PFSK-1 (cell line): Measurements from ENCODE around the gene MTERF4.

Source experiments
- FOXP2 ChIP-seq: optimal IDR thresholded peaks from 2 replicates; pipeline ENCODE3; 2011; ENCODE audit warnings: borderline replicate concordance, control low read depth, inconsistent platforms; ENCODE audit not compliant: insufficient read depth; ENCODE audit errors: extremely low read length, extremely low read depth
- POLR2AphosphoS5 ChIP-seq: IDR thresholded peaks from 2 replicates; pipeline ENCODE4 v1.6.1; 2012; ENCODE audit warnings: low read depth, mild to moderate bottlenecking, control low read depth, low read length, moderate library complexity
- SIN3A ChIP-seq: IDR thresholded peaks from 2 replicates; pipeline ENCODE4 v1.6.1; 2012; ENCODE audit warnings: mild to moderate bottlenecking, low read length, moderate library complexity, borderline replicate concordance; ENCODE audit not compliant: insufficient read depth
- TAF1 ChIP-seq: IDR thresholded peaks from 2 replicates; pipeline ENCODE4 v1.6.1; 2012; ENCODE audit warnings: low read length, control low read depth, borderline replicate concordance; ENCODE audit not compliant: insufficient read depth
- TF ChIP-seq, protein P1 (sequence below), 2 experiments: IDR thresholded peaks; 2 replicates each; pipeline versions ENCODE4 v1.6.1 to v1.8.0; 2011 to 2012; ENCODE audit warnings: low read depth in 2 of 2, low read length in 2 of 2, control low read depth in 1 of 2, inconsistent platforms in 1 of 2, mild to moderate bottlenecking in 1 of 2, moderate library complexity in 1 of 2; ENCODE audit not compliant: insufficient read depth in 1 of 2

The MTERF4 gene

DNA sequence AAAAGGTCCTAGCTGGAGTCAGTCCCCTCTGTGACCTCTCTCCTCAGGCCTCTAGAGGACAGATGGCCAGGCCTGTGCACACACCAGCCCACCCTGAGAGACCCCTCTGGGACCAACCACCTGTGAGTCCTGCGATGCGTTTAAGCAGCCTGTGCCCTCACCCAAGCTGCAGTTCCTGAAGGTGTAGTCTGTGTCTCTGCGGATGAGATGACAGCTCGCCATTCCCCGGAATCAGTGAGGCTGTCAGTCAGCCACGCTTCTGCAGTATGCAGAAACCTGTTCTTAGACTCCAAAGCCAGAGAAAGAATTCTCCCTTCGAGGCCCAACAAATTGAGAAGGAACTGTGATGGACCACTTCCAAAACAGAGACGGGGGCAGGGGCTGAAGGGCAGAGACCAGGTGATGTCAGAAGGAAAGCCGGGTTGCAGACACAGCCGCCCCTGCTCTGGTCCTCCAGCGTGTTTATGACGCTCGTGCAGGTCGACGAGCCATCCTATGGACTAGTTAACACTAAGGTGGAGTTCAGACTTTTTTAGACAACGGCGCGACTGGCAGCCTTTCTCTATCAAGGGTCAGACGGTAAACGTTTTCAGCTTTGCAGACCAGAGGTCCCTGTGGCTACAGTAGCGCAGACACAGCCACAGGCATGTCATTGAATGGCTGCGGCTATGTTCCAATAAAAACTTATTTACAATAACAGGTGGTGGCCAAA lies 10.2 kb downstream of the MTERF4 start:
- TF ChIP-seq FOXP2 (no peak), POLR2AphosphoS5 (no peak), TAF1 (no peak), SIN3A (no peak)
- TF ChIP-seq, protein P1, sequence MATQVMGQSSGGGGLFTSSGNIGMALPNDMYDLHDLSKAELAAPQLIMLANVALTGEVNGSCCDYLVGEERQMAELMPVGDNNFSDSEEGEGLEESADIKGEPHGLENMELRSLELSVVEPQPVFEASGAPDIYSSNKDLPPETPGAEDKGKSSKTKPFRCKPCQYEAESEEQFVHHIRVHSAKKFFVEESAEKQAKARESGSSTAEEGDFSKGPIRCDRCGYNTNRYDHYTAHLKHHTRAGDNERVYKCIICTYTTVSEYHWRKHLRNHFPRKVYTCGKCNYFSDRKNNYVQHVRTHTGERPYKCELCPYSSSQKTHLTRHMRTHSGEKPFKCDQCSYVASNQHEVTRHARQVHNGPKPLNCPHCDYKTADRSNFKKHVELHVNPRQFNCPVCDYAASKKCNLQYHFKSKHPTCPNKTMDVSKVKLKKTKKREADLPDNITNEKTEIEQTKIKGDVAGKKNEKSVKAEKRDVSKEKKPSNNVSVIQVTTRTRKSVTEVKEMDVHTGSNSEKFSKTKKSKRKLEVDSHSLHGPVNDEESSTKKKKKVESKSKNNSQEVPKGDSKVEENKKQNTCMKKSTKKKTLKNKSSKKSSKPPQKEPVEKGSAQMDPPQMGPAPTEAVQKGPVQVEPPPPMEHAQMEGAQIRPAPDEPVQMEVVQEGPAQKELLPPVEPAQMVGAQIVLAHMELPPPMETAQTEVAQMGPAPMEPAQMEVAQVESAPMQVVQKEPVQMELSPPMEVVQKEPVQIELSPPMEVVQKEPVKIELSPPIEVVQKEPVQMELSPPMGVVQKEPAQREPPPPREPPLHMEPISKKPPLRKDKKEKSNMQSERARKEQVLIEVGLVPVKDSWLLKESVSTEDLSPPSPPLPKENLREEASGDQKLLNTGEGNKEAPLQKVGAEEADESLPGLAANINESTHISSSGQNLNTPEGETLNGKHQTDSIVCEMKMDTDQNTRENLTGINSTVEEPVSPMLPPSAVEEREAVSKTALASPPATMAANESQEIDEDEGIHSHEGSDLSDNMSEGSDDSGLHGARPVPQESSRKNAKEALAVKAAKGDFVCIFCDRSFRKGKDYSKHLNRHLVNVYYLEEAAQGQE (IDR thresholded peaks at IDR 0.05; ENCODE audit: insufficient read depth in 1 of 2, low read depth in 2 of 2, low read length in 2 of 2) = no peak

DNA sequence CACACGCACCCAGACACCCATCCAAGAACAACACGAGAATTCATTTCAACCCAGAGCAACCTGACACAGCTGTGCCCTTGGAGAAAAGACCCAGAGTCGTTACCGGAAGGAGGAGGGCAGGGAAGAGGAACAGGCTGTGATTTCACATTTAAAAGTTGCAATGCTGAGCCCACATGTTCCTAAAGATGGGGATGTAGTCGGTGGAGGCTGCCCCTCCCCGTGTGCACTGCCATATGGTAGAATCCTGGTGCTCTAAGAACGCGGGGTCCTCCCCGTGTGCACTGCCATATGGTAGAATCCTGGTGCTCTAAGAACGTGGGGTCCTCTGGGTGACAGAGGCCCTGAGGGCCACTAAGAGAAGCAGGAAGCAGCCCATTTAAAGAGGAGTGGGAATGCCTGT lies 10.9 kb downstream of the MTERF4 start:
- TF ChIP-seq SIN3A (no peak), POLR2AphosphoS5 (no peak), TAF1 (no peak), FOXP2 (no peak)

DNA sequence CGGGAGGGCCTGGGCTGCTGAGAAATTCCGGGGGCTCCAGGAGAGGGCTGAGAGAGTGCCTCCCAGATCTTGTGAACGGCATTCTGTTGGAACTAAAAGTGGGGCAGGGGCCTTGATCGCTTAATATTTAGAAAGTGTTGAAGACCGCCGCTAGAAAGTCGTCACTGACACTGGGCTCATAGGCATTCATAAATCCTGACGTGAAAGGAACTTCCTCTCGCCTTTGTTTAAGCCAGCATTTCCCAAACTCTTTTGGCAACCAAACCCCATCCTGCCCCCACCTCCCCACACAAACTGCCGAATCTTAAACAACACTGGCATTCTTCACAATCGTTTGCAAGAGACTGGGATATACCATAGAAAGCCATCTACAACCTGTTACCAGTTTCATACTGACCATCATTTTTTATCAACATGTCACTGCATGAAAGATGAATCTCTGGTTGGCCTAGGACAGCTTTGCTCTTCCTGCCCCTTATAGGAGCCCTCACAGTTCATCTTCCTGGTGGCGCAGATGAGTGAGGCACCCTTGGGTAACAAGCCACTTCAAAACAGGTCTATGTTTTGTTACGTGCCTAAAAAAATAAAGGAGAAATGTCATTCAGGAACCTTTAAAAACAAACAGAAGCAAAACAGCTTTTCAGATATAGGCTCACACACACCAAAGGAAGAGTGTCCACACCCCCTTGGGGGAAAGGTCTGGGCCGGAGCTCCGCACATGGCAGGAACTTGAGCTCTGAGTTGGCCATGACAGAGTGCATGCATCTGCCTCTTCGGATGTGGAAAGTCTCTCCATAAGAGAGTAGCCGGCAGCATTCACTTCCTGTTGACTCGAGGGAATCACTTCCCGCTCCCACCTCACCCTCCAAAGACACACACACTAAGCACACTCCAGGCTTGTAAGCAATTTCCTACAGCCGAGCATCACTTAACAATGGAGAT lies 13.0 kb downstream of the MTERF4 start:
- TF ChIP-seq, protein P1 (IDR thresholded peaks at IDR 0.05; ENCODE audit: insufficient read depth in 1 of 2, low read depth in 2 of 2, low read length in 2 of 2) = no peak
- no peak for TF ChIP-seq TAF1
- no peak for TF ChIP-seq POLR2AphosphoS5
- TF ChIP-seq FOXP2 = no peak
- TF ChIP-seq SIN3A = no peak

DNA sequence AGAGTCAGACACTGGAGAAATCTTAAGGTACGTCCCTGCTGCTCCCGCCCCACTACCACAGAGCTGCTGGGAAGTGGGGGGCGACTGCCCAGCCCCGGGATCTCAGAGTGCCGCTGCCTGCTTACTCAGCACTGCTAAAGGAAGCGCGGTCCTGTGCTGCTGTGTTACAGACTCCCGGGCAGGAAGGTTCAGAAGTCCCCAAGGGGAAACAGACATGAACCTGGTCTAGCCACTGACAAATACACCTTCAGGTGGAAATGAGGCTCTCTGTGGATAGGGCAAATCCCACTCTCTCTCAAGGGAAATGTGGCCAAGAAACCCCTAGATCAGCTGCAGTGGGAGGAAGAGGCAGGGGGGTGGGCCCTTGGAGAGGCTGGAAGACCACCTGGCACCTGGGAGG lies 13.7 kb downstream of the MTERF4 start:
- TF ChIP-seq FOXP2 (no peak), POLR2AphosphoS5 (no peak), TAF1 (no peak), SIN3A (no peak)
- TF ChIP-seq, protein P1 (IDR thresholded peaks at IDR 0.05; ENCODE audit: insufficient read depth in 1 of 2, low read depth in 2 of 2, low read length in 2 of 2) = no peak

DNA sequence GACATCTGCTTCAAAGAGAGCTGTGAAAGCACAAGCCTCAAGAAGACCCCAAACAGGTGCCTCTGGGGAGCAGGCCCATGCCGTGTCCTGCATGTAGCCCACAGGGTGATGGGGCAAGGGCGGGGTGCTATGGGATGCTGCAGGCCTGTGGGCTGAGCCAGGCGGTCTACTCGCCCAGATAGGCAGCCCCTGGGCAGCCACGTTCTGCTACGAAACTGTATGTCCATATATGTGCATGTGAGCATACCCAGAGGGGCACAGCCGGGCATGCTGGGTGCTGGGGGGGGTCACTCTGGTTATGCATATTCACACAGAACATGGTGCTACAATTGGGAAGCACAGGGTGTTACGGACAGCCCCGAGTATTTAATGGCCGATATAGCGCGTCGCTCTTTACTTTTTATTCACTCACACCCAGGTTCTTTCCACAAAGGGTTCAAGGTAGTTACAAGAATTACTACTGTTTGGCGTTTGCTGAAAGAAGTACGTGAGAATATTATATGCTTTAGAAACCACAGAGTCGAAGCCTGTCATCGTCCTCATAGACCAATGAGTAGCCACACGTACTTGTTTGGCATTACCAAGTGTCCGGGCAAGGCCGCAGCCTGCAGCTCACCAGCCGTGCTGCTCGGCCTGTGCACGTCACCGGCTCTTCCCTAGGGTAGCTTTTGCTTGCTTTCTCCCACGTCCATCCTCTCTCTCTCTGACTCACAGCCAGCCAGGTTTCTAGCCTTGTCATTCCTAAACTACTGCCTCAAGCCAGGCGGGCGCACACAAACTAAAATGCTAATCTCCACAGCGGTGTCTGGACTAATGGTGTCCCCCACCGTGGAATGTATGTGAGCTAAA lies 14.4 kb downstream of the MTERF4 start:
- no peak for TF ChIP-seq POLR2AphosphoS5
- no peak for TF ChIP-seq TAF1
- TF ChIP-seq, protein P1 (IDR thresholded peaks at IDR 0.05; ENCODE audit: insufficient read depth in 1 of 2, low read depth in 2 of 2, low read length in 2 of 2) = no peak
- no peak for TF ChIP-seq FOXP2
- no peak for TF ChIP-seq SIN3A
